Raji (cell line): ENCODE measurements around the gene ADGRF3.

ENCODE experiments used
- POLR2A ChIP-seq: IDR thresholded peaks from 2 replicates; pipeline ENCODE4 v1.6.1; 2011; ENCODE audit warnings: low read depth, low read length, control low read depth; ENCODE audit not compliant: insufficient read depth

The ADGRF3 gene

GRCh38 chr2:26268213-26268612, 78.4 kb downstream of the ADGRF3 start:
- TF ChIP-seq POLR2A: no peak
